HepG2 (cell line): ENCODE data around the gene TANC1.

Experiments
- CTCF ChIP-seq: sonication (generic); formaldehyde crosslinking; IDR thresholded peaks from 2 replicates; pipeline ENCODE4 v1.5.0; 2020; ENCODE audit warnings: mild to moderate bottlenecking, missing genetic modification reagents, moderate library complexity
- NFYB ChIP-seq: sonication (generic); formaldehyde crosslinking; IDR thresholded peaks from 2 replicates; pipeline ENCODE4 v1.4.0; 2020; ENCODE audit warnings: missing genetic modification reagents
- RBFOX2 ChIP-seq: fragments of 200-400 bp; formaldehyde crosslinking; IDR thresholded peaks from 2 replicates; pipeline ENCODE4 v1.6.1; 2017; ENCODE audit warnings: low read depth, mild to moderate bottlenecking, low read length

DNA sequence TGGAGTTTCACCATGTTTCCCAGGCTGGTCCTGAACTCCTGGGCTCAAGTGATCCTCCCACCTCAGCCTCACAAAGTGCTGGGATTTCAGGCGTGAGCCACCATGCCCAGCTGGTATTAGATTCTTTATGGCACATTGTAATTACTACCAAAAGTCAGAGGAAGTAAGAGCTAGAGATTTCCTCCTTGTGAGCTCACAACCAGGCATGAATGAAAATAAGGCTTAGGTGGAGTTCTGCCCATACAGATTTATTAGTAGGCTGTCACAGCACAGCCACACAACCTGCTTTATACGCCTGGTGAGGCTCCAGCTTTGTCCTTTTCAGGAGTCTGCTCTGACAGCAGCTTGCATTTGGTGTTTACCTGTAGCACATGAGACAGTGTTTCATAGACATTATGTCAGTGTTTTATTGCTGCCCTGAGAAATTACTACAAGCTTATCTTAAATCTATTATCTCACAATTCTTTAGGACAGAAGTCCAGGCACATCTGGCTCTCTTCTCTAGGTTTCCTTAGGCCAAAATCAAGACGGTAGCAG, 156.6 kb downstream of the TANC1 start:
- TF ChIP-seq CTCF: no peak
- TF ChIP-seq RBFOX2: no peak
- TF ChIP-seq NFYB (CRISPR knock-in tag): no peak
